GM18909 (cell line): Measurements from ENCODE around the gene UBE2O.

Experiments used
- ATAC-seq: cut with Tn5 transposase; IDR thresholded peaks from one replicate; pipeline ENCODE4 v1.9.1; 2021; ENCODE audit warnings: mild to moderate bottlenecking; ENCODE audit not compliant: unreplicated experiment, poor library complexity

Gene UBE2O

DNA sequence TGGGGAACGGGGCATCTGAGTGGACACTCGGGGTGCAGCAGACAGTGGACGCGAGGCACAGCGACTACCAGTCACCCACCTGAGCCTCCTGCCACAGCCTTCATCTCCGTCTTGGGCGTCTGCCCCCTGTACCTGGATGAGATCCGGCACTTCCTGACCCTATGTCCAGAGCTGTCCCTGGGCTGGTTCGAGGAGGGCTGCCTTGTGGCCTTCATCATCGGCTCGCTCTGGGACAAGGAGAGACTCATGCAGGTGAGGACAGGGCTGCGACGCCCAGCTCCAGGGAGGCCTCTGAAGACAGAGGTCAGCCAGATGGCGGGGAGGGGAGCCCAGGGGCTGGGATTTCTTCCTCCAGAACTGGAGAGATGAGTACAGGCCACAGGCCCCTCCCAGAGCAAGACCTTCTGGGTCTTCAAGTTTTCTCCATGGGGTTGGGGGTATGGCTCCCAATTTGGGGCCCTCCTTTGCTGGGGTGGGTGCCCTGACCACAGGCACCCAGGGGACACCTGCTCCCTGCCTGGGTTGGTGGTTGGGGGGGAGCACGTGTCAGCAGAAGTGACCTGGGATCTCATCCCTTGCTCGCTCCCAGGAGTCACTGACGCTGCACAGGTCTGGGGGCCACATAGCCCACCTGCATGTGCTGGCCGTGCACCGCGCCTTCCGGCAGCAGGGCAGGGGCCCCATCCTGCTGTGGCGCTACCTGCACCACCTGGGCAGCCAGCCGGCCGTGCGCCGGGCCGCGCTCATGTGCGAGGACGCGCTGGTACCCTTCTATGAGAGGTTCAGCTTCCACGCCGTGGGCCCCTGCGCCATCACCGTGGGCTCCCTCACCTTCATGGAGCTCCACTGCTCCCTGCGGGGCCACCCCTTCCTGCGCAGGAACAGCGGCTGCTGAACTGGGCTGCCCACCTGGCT, 16.4 kb upstream of the UBE2O start:
- ATAC-seq = no peak

GRCh38 chr17:76468634-76469010, 15.7 kb upstream of the UBE2O start:
- ATAC-seq = no peak

GRCh38 chr17:76467809-76468633, 15.1 kb upstream of the UBE2O start:
- no peak for ATAC-seq

DNA sequence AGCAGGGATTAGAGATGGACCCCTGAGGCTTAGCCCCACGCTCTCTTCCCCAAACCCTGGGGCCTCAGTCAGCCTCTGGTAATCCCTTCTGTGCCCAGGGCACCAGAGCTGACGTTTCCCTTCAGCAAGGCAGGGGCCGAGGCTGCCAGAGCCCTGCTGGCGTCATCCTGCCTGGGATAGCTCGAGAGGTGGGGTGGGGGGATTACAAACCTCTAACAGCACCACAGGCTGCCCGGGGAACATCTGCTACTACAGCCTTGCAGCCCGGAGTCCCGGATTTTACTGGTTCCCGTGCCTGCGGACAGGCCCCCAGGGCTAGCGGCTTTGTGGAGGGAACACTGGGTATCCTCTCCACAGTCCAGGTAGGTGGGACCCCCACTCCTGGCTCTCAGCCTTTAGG, 14.4 kb upstream of the UBE2O start, which contains the start of gene AANAT:
Gene AANAT (plus strand): TSS at position 238 of the 400 bp plus-strand sequence. CDS start 1,144 bp downstream, outside the sequence.
- no peak for ATAC-seq

DNA sequence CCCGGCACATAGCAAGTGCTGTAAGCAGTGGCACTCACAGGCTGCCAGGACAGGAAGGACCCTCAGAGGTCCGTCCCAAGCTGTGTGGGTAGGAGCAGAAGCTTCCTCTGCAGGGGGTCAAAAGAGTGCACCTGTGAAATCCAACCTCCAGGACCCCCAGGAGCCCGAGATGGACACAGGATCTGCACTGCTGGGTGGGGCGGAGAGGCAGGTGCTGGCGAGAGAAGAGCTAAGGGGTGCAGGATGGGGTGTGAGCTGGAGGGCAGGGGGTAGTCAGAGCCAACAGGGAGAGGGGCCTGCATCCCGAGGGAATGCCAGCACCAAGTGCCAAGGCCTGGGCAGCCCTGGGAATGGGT, 13.8 kb upstream of the UBE2O start:
- no peak for ATAC-seq

DNA sequence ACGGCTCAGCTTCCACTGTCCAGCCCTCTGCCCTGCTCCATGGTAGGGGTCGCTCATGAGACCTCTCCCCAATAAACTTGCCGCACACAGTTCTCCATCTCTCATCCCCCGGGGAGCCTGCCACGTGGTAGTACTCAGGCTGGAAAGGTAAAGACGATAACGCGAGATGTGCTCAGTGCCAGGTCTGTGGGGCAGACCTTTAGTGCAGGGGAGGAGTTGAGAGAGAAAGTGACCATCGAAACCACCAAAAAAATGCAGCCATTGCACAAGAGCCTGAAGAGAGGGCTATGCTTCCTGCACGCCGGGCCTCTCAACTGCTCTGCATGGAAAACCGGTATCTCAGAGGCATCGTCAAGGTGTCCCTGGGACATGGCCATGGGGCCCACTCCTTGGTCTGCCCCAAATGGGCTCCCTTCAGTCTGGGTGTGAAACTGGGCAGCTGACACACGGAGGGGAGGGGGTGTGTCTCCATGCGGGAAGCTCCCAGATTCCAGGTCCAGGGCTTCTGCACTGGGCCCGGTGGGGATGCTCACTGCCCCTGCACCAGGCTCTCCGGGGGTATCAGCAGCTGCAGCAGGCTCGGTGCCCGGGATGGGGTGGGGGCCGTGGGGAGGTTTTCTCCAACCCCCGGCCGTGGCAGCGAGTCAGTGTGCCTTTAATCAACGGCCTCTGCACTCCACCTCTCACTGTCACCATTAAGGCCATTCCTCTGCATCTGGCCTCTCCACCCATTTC, 9.8 kb upstream of the UBE2O start:
- no peak for ATAC-seq

GRCh38 chr17:76461765-76462555, 9.0 kb upstream of the UBE2O start:
- no peak for ATAC-seq

DNA sequence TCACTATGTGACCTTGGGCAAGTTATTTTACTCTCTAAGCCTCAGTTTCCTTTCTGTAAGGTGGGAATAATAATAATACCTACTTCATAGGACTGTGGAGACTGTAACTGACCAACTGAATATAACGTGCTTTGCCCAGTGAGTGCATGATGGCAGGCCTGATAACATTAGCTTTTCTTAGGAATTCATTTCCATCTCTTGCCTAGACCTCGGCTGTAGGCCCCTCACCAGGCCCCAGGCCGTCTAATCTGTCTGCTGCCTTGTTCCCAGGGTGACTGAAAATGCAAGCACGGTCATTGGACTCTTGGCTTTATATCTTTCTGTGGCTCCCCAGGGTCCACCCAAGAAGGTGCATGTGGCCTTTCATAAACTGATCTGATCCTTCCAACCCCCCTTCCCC, 6.7 kb upstream of the UBE2O start:
- no peak for ATAC-seq

DNA sequence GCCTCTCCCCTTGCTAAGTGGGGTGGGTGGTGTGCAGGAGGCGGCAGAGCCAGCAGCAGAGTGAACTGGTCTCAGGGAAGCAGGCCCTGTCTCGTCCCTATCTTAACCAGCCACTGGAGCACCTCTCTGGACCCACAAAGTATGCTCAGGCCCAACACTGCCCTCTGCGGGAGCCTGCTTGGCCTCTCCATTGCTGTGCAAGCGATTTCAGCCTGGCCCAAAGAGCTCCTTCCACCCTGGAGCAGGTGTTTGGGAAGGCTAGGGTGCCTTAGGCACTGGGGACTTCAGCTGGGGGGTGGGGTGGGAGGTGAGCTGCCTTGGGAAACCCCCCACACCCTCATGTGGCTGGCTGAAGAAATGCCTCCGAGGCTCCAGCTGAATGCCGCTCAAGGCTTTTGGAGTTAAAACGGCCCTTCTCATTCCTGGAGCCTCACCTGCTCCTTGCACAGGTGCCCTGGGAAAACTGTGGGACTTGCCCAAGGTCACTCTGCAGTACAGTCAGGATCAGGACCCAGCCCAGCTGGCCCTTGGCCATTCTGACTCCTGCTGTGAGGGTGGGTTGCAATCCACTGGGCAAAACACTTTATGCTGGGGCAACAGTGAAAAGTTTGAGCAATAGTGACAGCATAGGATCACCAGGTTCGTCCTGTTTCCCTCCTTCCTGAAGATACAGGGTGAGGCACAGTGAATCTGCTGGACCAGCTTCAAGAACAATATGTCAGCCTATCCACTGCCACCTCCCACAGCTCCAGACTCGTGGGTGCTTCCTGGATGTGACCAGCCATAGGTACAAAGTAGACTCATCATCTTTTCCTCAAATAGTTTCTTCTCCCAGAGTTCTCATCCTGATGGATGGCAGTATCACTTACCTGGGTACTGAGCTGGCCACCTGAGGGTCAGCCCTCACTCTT, 5.9 kb upstream of the UBE2O start:
- ATAC-seq = no peak

DNA sequence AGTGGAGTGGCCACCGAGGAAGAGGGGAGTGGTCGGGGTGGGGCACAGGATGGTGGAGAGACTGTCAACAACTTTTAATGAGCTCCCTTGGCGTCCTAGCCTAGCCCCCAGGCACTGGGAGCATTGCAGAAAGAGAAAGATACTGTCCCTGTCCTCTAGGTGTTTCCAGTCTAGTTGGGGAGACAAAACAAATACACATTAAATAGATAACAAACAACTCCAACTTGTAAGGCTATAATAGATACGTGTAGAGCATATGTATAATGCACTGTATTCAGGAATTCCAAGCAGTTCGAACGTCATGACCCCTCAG, 435 bp upstream of the UBE2O start:
- no peak for ATAC-seq

- peak; percentile 5 for ATAC-seq
These were observed 759 bp downstream of the UBE2O start for GRCh38 chr17:76452127-76452659.

- no peak for ATAC-seq
These were observed 1.4 kb downstream of the UBE2O start for GRCh38 chr17:76451506-76451905.

GRCh38 chr17:76449126-76449525, 3.8 kb downstream of the UBE2O start:
- no peak for ATAC-seq

DNA sequence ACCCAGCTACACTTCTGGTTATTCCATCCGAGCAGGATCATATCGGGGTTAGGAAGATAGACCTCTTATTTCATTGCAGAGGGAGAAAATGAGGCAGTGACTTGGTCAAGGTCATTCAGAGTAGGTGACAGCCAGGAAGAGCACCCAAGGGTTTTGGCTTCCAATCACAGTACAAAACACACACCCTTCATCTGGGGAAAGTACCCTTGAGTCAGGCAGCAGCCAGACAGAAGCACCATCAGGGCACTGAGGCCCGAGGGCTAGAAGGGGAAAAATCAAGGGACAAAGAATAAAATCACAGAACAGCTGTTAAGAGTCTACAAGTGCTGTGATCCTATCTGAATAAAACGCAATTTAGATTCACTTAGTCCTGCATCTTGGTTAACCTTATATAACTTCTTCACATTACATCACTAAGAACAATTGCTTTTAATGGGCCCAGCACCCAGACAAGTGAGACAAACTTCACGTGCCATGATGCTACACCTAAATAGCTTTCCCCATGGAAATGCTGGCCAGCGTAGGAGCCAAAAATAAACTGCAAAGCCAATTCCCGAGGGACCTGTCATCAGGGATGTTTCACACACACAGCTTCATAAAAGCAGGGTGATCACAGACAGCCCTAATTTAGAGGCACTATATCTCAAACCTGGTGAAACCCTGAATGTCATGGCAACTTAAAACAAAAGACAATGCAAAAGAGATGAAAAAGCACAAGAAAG, 4.9 kb downstream of the UBE2O start:
- ATAC-seq = no peak

- no peak for ATAC-seq
These were observed 6.3 kb downstream of the UBE2O start for GRCh38 chr17:76446449-76447231.

DNA sequence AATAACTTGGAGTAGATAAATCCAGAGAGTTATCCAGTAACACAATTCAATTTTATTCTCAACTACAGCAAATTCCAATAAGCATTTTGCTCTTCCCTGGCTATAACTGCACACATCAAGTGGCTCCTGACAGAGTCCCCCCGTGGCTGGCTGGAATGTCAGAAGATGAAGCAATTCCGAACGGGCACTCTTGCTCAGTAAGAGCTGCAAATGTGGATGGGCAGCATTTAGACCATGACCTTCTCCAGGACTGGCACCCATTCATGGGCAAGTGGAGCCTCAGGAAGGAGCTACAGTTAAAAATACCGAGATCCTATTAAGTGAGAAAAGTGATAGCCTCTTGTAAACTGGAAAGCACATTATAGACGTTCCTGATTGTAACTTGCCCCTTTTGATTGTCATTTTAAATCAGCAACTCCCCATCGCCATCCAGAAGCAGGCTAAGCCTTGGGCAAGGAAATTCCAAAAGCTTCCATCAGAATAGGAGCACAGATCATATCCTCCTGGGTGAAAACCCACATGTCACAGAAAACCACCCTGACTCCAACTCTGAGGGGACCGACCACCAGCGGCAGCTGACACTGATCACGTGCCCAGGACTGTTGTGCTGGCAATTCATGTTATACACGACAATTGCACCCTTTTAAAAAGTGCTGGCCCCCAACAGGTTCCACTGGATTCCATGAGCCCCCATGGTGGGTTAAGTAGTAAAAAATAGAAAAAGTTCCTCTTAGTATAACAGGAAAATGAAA, 7.1 kb downstream of the UBE2O start:
- ATAC-seq = no peak
